Ovary (tissue), 3 donors: ENCODE data around the gene DNAL4.

Experiments used
- EP300 ChIP-seq: sonication (generic); formaldehyde crosslinking; IDR thresholded peaks from one replicate; pipeline ENCODE4 v1.6.1; 2017; ENCODE audit warnings: antibody characterized with exemption
- POLR2A ChIP-seq: fragments of 450-650 bp; IDR thresholded peaks from one replicate; pipeline ENCODE4 v1.6.1; 2017; ENCODE audit warnings: antibody characterized with exemption, mild to moderate bottlenecking, moderate library complexity
- TF ChIP-seq, protein P1 (sequence below), 3 donors: fragments of 450-650 bp in 2 of 3; fragments of 200-600 bp in 1 of 3; IDR thresholded peaks; one replicate each; pipeline versions ENCODE4 v1.5.1 to v1.8.0; 2016 to 2022; ENCODE audit warnings: antibody characterized with exemption in 3 of 3, mild to moderate bottlenecking in 1 of 3
- donor health status: DM: no; HTN: no; CAD: no.

DNA sequence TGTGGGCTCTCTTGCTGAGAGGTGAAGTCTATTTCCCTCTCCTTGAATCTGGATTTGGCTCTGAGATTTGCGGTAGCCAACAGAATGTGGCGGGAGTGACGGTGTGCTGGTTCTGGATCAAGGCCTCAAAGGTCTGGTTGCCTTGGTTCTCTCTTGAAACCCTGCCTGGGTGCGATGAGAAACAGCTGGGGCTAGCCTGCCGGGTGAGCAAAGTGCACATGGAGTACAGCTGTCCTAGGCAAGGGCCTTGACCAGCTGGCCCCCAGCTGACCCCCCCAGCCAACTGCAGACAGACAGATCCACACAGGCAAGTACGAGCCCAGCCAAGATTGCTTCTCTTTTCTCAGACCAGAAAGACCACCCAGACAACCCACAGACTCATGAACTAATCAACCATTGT is 49.0 kb downstream of the DNAL4 start:
- TF ChIP-seq, protein P1, sequence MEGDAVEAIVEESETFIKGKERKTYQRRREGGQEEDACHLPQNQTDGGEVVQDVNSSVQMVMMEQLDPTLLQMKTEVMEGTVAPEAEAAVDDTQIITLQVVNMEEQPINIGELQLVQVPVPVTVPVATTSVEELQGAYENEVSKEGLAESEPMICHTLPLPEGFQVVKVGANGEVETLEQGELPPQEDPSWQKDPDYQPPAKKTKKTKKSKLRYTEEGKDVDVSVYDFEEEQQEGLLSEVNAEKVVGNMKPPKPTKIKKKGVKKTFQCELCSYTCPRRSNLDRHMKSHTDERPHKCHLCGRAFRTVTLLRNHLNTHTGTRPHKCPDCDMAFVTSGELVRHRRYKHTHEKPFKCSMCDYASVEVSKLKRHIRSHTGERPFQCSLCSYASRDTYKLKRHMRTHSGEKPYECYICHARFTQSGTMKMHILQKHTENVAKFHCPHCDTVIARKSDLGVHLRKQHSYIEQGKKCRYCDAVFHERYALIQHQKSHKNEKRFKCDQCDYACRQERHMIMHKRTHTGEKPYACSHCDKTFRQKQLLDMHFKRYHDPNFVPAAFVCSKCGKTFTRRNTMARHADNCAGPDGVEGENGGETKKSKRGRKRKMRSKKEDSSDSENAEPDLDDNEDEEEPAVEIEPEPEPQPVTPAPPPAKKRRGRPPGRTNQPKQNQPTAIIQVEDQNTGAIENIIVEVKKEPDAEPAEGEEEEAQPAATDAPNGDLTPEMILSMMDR (IDR thresholded peaks at IDR 0.05): no peak
- TF ChIP-seq POLR2A (no peak), EP300 (no peak)
